GM18858 (cell line): ENCODE results near the gene OBSCN.
A peak's percentile ranks its signal among the peaks of the same experiment; 100 is the strongest.

ENCODE experiments used
- ATAC-seq: cut with Tn5 transposase; IDR thresholded peaks from one replicate; pipeline ENCODE4 v1.9.1; 2021; ENCODE audit not compliant: unreplicated experiment

OBSCN gene

GRCh38 chr1:228207851-228208821, at the start of gene OBSCN:
OBSCN (plus strand) TSS chr1:228208044; CDS start chr1:228211784, 3,740 bp downstream.
- ATAC-seq = no peak

- ATAC-seq = no peak
Measured at GRCh38 chr1:228158151-228159007, 49.5 kb upstream of the OBSCN start.

- ATAC-seq = no peak
Measured at GRCh38 chr1:228159008-228159665, 48.7 kb upstream of the OBSCN start.

GRCh38 chr1:228160201-228160761, 47.6 kb upstream of the OBSCN start:
- no peak for ATAC-seq

- no peak for ATAC-seq
Measured at GRCh38 chr1:228161362-228161761, 46.5 kb upstream of the OBSCN start.

- no peak for ATAC-seq
Measured at GRCh38 chr1:228161866-228162265, 46.0 kb upstream of the OBSCN start.

GRCh38 chr1:228162286-228163006, 45.4 kb upstream of the OBSCN start:
- no peak for ATAC-seq

- ATAC-seq = no peak
Measured at GRCh38 chr1:228163007-228163753, 44.7 kb upstream of the OBSCN start.

- no peak for ATAC-seq
Measured at GRCh38 chr1:228163776-228164519, 43.9 kb upstream of the OBSCN start.

- peak; percentile 1 for ATAC-seq
Measured at GRCh38 chr1:228164561-228165371, 43.1 kb upstream of the OBSCN start.

GRCh38 chr1:228165372-228166169, 42.3 kb upstream of the OBSCN start, which contains the start of gene IBA57:
IBA57 (plus strand) TSS chr1:228165804; CDS start chr1:228165817, 13 bp downstream.
- ATAC-seq = peak; percentile 79

GRCh38 chr1:228166170-228166936, 41.5 kb upstream of the OBSCN start:
- ATAC-seq = peak; percentile 20

GRCh38 chr1:228168563-228169270, 39.1 kb upstream of the OBSCN start:
- ATAC-seq = no peak

- ATAC-seq = no peak
Measured at GRCh38 chr1:228169345-228169744, 38.5 kb upstream of the OBSCN start.

- no peak for ATAC-seq
Measured at GRCh38 chr1:228170666-228171065, 37.2 kb upstream of the OBSCN start.
